ENCODE measurements around the gene PTPN11. TPM values are rescaled to one million over a fixed set of nuclear protein-coding genes. Genes with fewer than 3 reads are reported as not detected.
A peak's percentile ranks its signal among the peaks of the same experiment; 100 is the strongest.

PTPN11 gene
- total and polyA plus RNA-seq, 2 of the 13 experiments (the other 11 are each of a cell fraction or from before 2014, with no cell fraction given): 30.0 to 63.5 TPM

GRCh38 chr12:112381883-112382796 is 36.6 kb upstream of the PTPN11 start, which contains the start of gene HECTD4 (continued):
- TF ChIP-seq ZNF567 (CRISPR knock-in tag; IDR thresholded peaks at IDR 0.05; ENCODE audit: borderline replicate concordance): no peak
- no peak for TF ChIP-seq CCAR2 (optimal IDR thresholded peaks at IDR 0.05; ENCODE audit: low read depth, low read length)
- TF ChIP-seq ZNF121 (CRISPR knock-in tag; IDR thresholded peaks at IDR 0.05): peak; percentile 96
- TF ChIP-seq ZNF790 (CRISPR knock-in tag; IDR thresholded peaks at IDR 0.05; ENCODE audit: borderline replicate concordance): peak; percentile 88
- TF ChIP-seq MAZ (IDR thresholded peaks at IDR 0.05; ENCODE audit: borderline replicate concordance, low read depth, low read length): 0 out of 2 replicates have a peak, but pooled peaks have one; percentile 47
- TF ChIP-seq MAZ (CRISPR knock-in tag; IDR thresholded peaks at IDR 0.05; ENCODE audit: low read depth): peak; percentile 93
- no peak for TF ChIP-seq ZBTB40 (IDR thresholded peaks at IDR 0.05)
- peak; percentile 83 for TF ChIP-seq ZBTB40 (CRISPR knock-in tag; IDR thresholded peaks at IDR 0.05)
- TF ChIP-seq GLI4 (CRISPR knock-in tag; IDR thresholded peaks at IDR 0.05; ENCODE audit: borderline replicate concordance): 0 out of 2 replicates have a peak, but pooled peaks have one; percentile 23
- 0 out of 2 replicates have a peak, but pooled peaks have one; percentile 45 for TF ChIP-seq JUN (CRISPR knock-in tag; IDR thresholded peaks at IDR 0.05)
- TF ChIP-seq ZBTB44 (CRISPR knock-in tag; IDR thresholded peaks at IDR 0.05): no peak
- TF ChIP-seq FOXA3 (CRISPR knock-in tag; IDR thresholded peaks at IDR 0.05): peak; percentile 48
- peak; percentile 71 for TF ChIP-seq POGZ (CRISPR knock-in tag; IDR thresholded peaks at IDR 0.05)
- TF ChIP-seq IRF2 (CRISPR knock-in tag; IDR thresholded peaks at IDR 0.05): 0 out of 2 replicates have a peak, but pooled peaks have one; percentile 35
- peak; percentile 89 for TF ChIP-seq SALL1 (CRISPR knock-in tag; IDR thresholded peaks at IDR 0.05)
- TF ChIP-seq ZZZ3 (CRISPR knock-in tag; IDR thresholded peaks at IDR 0.05; ENCODE audit: borderline replicate concordance): 0 out of 2 replicates have a peak, but pooled peaks have one; percentile 33
- TF ChIP-seq PHF21A (CRISPR knock-in tag; IDR thresholded peaks at IDR 0.05): peak; percentile 57
- TF ChIP-seq SOX5 (CRISPR knock-in tag; IDR thresholded peaks at IDR 0.05; ENCODE audit: borderline replicate concordance): peak; percentile 38; the same call in 1 of the 2 replicates
- TF ChIP-seq ATRX (CRISPR knock-in tag; IDR thresholded peaks at IDR 0.05; ENCODE audit: borderline replicate concordance): no peak
